K562 (cell line): ENCODE results near the gene BZW2. TPM values are rescaled to one million over a fixed set of nuclear protein-coding genes. Genes with fewer than 3 reads are reported as not detected.

Experiments
- ATAC-seq: fragments of 200-7000 bp; cut with Tn5 transposase; 3 replicates; pipeline ENCODE4 v1.9.1; 2020; ENCODE audit warnings: moderate library complexity
- BruUV-seq: library from RNA; stranded (reverse); fragments of 400-500 nt; replicated peaks from 2 replicates; lab custom pipeline; 2021; lab: Mats Ljungman, UMichigan
- CTCF ChIA-PET: fragments of 300-600 bp; formaldehyde crosslinking; extraction: SDS; loops from one replicate; lab custom pipeline; 2021; ENCODE audit warnings: low intra/inter-chr PET ratio; lab: Yijun Ruan, JAX
- POLR2A ChIA-PET: fragments of 300-600, 350-650 bp; sonication (Branson Sonifier 250); formaldehyde crosslinking; extraction: SDS; loops from one replicate; lab custom pipeline; 2021; ENCODE audit warnings: antibody characterized with exemption, inconsistent platforms; lab: Yijun Ruan, JAX
- DNase-seq, 4 experiments: peaks; one replicate each; pipeline versions ENCODE4 v3.0.0 to v3.0.0-alpha.2; 2011 to 2018; ENCODE audit warnings: low spot score in 3 of 4, mixed read lengths in 3 of 4; ENCODE audit errors: extremely low read depth in 1 of 4
- FAIRE-seq: peaks from 2 replicates; lab custom pipeline; 2011; peaks lifted over from hg19 to GRCh38; lab: Jason Lieb, UNC
- H2AFZ ChIP-seq: 2 replicates; pipeline ENCODE4 v1.6.0; 2011; ENCODE audit warnings: low read depth, low read length, control low read depth, inconsistent platforms
- H3K27ac ChIP-seq: fragments of 200-600 bp; 3 replicates; pipeline ENCODE4 v1.8.0; 2011; ENCODE audit warnings: low read depth, mild to moderate bottlenecking, control low read depth, inconsistent platforms, low read length, moderate library complexity, mixed read lengths; ENCODE audit errors: extremely low read depth
- H3K27me3 ChIP-seq, 2 experiments: fragments of 300-600 bp in 1 of 2; 2 replicates in 1 of 2; 3 replicates in 1 of 2; pipeline versions ENCODE4 v1.6.0 to v1.8.0; 2011; ENCODE audit warnings: inconsistent platforms in 2 of 2, low read length in 2 of 2, mild to moderate bottlenecking in 1 of 2, mixed read lengths in 1 of 2, moderate library complexity in 1 of 2; ENCODE audit not compliant: control insufficient read depth in 2 of 2, insufficient read depth in 2 of 2
- H3K36me3 ChIP-seq: fragments of 300-600 bp; 3 replicates; pipeline ENCODE4 v1.8.0; 2011; ENCODE audit warnings: mild to moderate bottlenecking, low read length, inconsistent platforms; ENCODE audit not compliant: control insufficient read depth, insufficient read depth
- H3K4me1 ChIP-seq, 2 experiments: fragments of 200-600 bp in 1 of 2; replicated peaks in 1 of 2; 2 replicates in 1 of 2; 3 replicates in 1 of 2; pipeline versions ENCODE4 v1.5.1 to v1.8.0; 2011; ENCODE audit warnings: inconsistent platforms in 2 of 2, low read length in 2 of 2, mild to moderate bottlenecking in 1 of 2, mixed read lengths in 1 of 2, moderate library complexity in 1 of 2; ENCODE audit not compliant: control insufficient read depth in 2 of 2, insufficient read depth in 2 of 2
- H3K4me2 ChIP-seq: 2 replicates; pipeline ENCODE4 v1.6.1; 2011; ENCODE audit warnings: low read length, control low read depth, inconsistent platforms, mixed read lengths; ENCODE audit not compliant: insufficient read depth
- H3K4me3 ChIP-seq: fragments of 200-600 bp; sonication (generic), shearing (Covaris generic); 2 replicates; pipeline ENCODE4 v1.5.1; 2016; ENCODE audit warnings: control low read depth, inconsistent platforms
- H3K79me2 ChIP-seq: fragments of 200-600 bp; 3 replicates; pipeline ENCODE4 v1.8.0; 2011; ENCODE audit warnings: low read length, inconsistent platforms; ENCODE audit not compliant: control insufficient read depth, insufficient read depth
- H3K9ac ChIP-seq, 2 experiments: 2 replicates each; pipeline versions ENCODE4 v1.6.0 to v1.6.1; 2011; ENCODE audit warnings: low read depth in 2 of 2, low read length in 2 of 2, control low read depth in 1 of 2, inconsistent platforms in 1 of 2, mild to moderate bottlenecking in 1 of 2, mixed read lengths in 1 of 2; ENCODE audit not compliant: insufficient read depth in 1 of 2
- H3K9me1 ChIP-seq: one replicate; pipeline ENCODE4 v1.6.0; 2011; ENCODE audit warnings: inconsistent platforms, mild to moderate bottlenecking, low read length, moderate library complexity; ENCODE audit not compliant: control insufficient read depth, insufficient read depth
- H3K9me3 ChIP-seq: replicated peaks from 2 replicates; pipeline ENCODE4 v1.5.1; 2011; ENCODE audit warnings: low read depth, low read length, inconsistent platforms; ENCODE audit not compliant: control insufficient read depth, insufficient read depth
- H4K20me1 ChIP-seq: replicated peaks from 2 replicates; pipeline ENCODE4 v1.6.1; 2011; ENCODE audit warnings: low read length, inconsistent platforms, mixed read lengths; ENCODE audit not compliant: control insufficient read depth, insufficient read depth
- ATF7 ChIP-seq: fragments of 450-650 bp; IDR thresholded peaks from 2 replicates; pipeline ENCODE4 v1.7.1; 2014; ENCODE audit warnings: mild to moderate bottlenecking, moderate library complexity
- CXXC5 ChIP-seq: fragments of 250-450 bp; sonication (Bioruptor Pico); IDR thresholded peaks from 2 replicates; pipeline ENCODE4 v1.8.0; 2022; ENCODE audit warnings: inconsistent platforms, mild to moderate bottlenecking, moderate library complexity
- DACH1 ChIP-seq: fragments of 450-650 bp; IDR thresholded peaks from 2 replicates; pipeline ENCODE4 v1.6.1; 2018; ENCODE audit not compliant: partially characterized antibody
- ERF ChIP-seq: fragments of 450-650 bp; formaldehyde crosslinking; IDR thresholded peaks from 2 replicates; pipeline ENCODE4 v1.4.0; 2020; ENCODE audit warnings: mild to moderate bottlenecking, mixed read lengths
- GTF2E2 ChIP-seq: fragments of 200-800 bp; sonication (Bioruptor generic); IDR thresholded peaks from 2 replicates; pipeline ENCODE4 v1.6.1; 2016; ENCODE audit warnings: missing genetic modification characterization, missing compliant biosample characterization
- MAZ ChIP-seq, 2 experiments: fragments of 450-650 bp in 1 of 2; sonication (generic) in 1 of 2; formaldehyde crosslinking; IDR thresholded peaks in 1 of 2; conservative IDR thresholded peaks in 1 of 2; 2 replicates each; pipeline versions ENCODE4 v1.4.0 to v1.5.0; 2020; ENCODE audit warnings: mild to moderate bottlenecking in 1 of 2, missing genetic modification reagents in 1 of 2
- NEUROD1 ChIP-seq: fragments of 150-350 bp; IDR thresholded peaks from 2 replicates; pipeline ENCODE4 v1.6.1; 2014; ENCODE audit warnings: borderline replicate concordance, low read length, low read depth; ENCODE audit not compliant: partially characterized antibody
- NR2C2 ChIP-seq, 2 experiments: fragments of 200-800 bp in 1 of 2; sonication (Bioruptor generic) in 1 of 2; sonication (generic) in 1 of 2; formaldehyde crosslinking in 1 of 2; IDR thresholded peaks; 2 replicates each; pipeline versions ENCODE4 v1.6.1 to v1.8.0; 2016 to 2022; ENCODE audit warnings: mild to moderate bottlenecking in 1 of 2, missing compliant biosample characterization in 1 of 2, missing genetic modification characterization in 1 of 2, missing genetic modification reagents in 1 of 2
- RAD21 ChIP-seq, 2 experiments: fragments of 250-450 bp in 1 of 2; fragments of 450-650 bp in 1 of 2; sonication (Bioruptor Pico) in 1 of 2; formaldehyde crosslinking in 1 of 2; IDR thresholded peaks in 1 of 2; conservative IDR thresholded peaks in 1 of 2; 2 replicates each; pipeline versions ENCODE4 v1.4.0 to v1.8.0; 2020 to 2022; ENCODE audit warnings: mild to moderate bottlenecking in 2 of 2, moderate library complexity in 1 of 2
- SAFB2 ChIP-seq: fragments of 200-400 bp; formaldehyde crosslinking; IDR thresholded peaks from 2 replicates; pipeline ENCODE4 v1.6.1; 2018; ENCODE audit warnings: borderline replicate concordance, low read length, low read depth, moderate library complexity; ENCODE audit not compliant: severe bottlenecking
- SP2 ChIP-seq: IDR thresholded peaks from 2 replicates; pipeline ENCODE4 v1.6.1; 2011; ENCODE audit warnings: mild to moderate bottlenecking, low read depth, low read length, moderate library complexity; ENCODE audit not compliant: poor library complexity, severe bottlenecking; ENCODE audit errors: extremely low read depth
- STAT5B ChIP-seq: fragments of 250-450 bp; sonication (Bioruptor Pico); IDR thresholded peaks from 2 replicates; pipeline ENCODE4 v1.8.0; 2021; ENCODE audit warnings: mild to moderate bottlenecking, inconsistent platforms
- TRIM28 ChIP-seq: fragments of 450-650 bp; IDR thresholded peaks from 2 replicates; pipeline ENCODE4 v1.6.1; 2017
- ZNF696 ChIP-seq: fragments of 250-450 bp; sonication (Bioruptor Pico); conservative IDR thresholded peaks from 2 replicates; pipeline ENCODE4 v1.4.0; 2020; ENCODE audit warnings: mild to moderate bottlenecking, moderate library complexity
- WGBS: fragments of 100-300 bp; shearing (Covaris generic); methylation state at CpG from one replicate; pipeline ENCODE4 v1.1.6; 2016; ENCODE audit warnings: low coverage, mixed read lengths; ENCODE audit not compliant: insufficient coverage; ENCODE audit errors: missing lambda C conversion rate; 5-methylcytosine and 5-hydroxymethylcytosine counted together
- in situ Hi-C: fragments of 300-500 bp; cut with MboI; formaldehyde crosslinking; loops from 4 replicates; pipeline ENCODE4 v1.15.0; 2018; ENCODE audit warnings: inconsistent platforms, mixed read lengths
- intact Hi-C: fragments of 100-400 bp; cut with micrococcal nuclease; formaldehyde crosslinking; loops from 2 replicates; pipeline ENCODE4 v1.14.2; 2022
- polyA plus RNA-seq, 8 experiments: library from polyadenylated mRNA; depleted of rRNA in 4 of 8; stranded (reverse) in 5 of 8; unstranded in 3 of 8; fragments of >200 nt; fragmentation: Nextera tagmentation in 2 of 8; fragmentation: Illumina TruSeq in 1 of 8; extraction: Ambion mirVana in 2 of 8; extraction: Trizol in 1 of 8; gene quantifications; 2 replicates each; pipeline versions ENCODE4 v1.2.1 to v1.2.3, GENCODE V29; 2011 to 2014; ENCODE audit warnings: inconsistent platforms in 1 of 8, missing spikeins in 1 of 8
- total RNA-seq, 7 experiments: library from RNA; depleted of rRNA in 6 of 7; stranded (reverse); fragments of >200 nt in 6 of 7; fragmentation: Illumina TruSeq in 2 of 7; extraction: Trizol in 2 of 7; gene quantifications; 2 replicates each; pipeline versions ENCODE4 v1.2.1 to v1.2.3, GENCODE V29; 2011 to 2021; ENCODE audit warnings: low replicate concordance in 1 of 7
- TF ChIP-seq, protein P1 (sequence below): sonication (generic); formaldehyde crosslinking; IDR thresholded peaks from 2 replicates; pipeline ENCODE4 v1.8.0; 2022; ENCODE audit warnings: missing genetic modification reagents, mild to moderate bottlenecking, borderline replicate concordance
- TF ChIP-seq, protein P2 (sequence below): fragments of 450-650 bp; formaldehyde crosslinking; IDR thresholded peaks from 2 replicates; pipeline ENCODE4 v1.4.0; 2022; ENCODE audit warnings: missing genetic modification characterization

The BZW2 gene
- total and polyA plus RNA-seq, 9 of the 15 experiments (the other 6 are each of a cell fraction or from before 2014, with no cell fraction given), result 140 to 316 (median 173) TPM

DNA sequence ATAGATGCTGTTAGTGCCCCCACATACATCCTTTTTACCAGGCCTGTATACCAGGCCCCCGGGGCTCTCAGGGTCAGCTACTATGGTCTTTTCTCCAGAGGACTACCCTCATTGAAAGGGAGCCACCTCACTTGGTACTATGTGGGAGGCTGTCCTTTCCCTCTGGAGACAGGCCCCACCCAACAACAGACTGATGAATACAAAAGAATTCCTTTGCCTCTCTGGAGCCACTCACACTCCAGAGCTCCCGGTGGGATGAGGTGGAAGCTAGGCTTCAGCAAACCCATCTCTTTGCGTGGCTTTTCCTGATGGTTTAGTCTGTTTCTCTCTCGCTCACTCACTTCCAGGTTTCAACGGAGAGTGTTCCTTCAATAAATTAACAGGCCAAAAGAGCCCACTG, 30.8 kb upstream of the BZW2 start:
- no peaks in the 10 kb centered on the region for H3K27me3 ChIP-seq
- intact Hi-C loops, result no loop called here
- ATAC-seq (no peak), FAIRE-seq (no peak), DNase-seq (no peak)
- H4K20me1 ChIP-seq, result no peaks in the 10 kb centered on the region
- TF ChIP-seq ZNF696 (no peak), MAZ (CRISPR knock-in tag; conservative IDR thresholded peaks at IDR 0.05 in 1 of 2, IDR thresholded peaks at IDR 0.05 in 1 of 2) (no peak), RAD21 (CRISPR knock-in tag; conservative IDR thresholded peaks at IDR 0.05 in 1 of 2, IDR thresholded peaks at IDR 0.05 in 1 of 2) (no peak), ERF (CRISPR knock-in tag) (no peak), SP2 (no peak), ATF7 (no peak), NEUROD1 (no peak), CXXC5 (CRISPR knock-in tag) (no peak), TRIM28 (no peak), GTF2E2 (tag) (no peak), SAFB2 (no peak), NR2C2 (CRISPR knock-in tag; IDR thresholded peaks at IDR 0.05) (no peak), NR2C2 (tag; IDR thresholded peaks at IDR 0.05) (no peak), STAT5B (CRISPR knock-in tag) (no peak), DACH1 (no peak)
- TF ChIP-seq, protein P1, sequence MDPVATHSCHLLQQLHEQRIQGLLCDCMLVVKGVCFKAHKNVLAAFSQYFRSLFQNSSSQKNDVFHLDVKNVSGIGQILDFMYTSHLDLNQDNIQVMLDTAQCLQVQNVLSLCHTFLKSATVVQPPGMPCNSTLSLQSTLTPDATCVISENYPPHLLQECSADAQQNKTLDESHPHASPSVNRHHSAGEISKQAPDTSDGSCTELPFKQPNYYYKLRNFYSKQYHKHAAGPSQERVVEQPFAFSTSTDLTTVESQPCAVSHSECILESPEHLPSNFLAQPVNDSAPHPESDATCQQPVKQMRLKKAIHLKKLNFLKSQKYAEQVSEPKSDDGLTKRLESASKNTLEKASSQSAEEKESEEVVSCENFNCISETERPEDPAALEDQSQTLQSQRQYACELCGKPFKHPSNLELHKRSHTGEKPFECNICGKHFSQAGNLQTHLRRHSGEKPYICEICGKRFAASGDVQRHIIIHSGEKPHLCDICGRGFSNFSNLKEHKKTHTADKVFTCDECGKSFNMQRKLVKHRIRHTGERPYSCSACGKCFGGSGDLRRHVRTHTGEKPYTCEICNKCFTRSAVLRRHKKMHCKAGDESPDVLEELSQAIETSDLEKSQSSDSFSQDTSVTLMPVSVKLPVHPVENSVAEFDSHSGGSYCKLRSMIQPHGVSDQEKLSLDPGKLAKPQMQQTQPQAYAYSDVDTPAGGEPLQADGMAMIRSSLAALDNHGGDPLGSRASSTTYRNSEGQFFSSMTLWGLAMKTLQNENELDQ (CRISPR knock-in tag), result no peak
- TF ChIP-seq, protein P2, sequence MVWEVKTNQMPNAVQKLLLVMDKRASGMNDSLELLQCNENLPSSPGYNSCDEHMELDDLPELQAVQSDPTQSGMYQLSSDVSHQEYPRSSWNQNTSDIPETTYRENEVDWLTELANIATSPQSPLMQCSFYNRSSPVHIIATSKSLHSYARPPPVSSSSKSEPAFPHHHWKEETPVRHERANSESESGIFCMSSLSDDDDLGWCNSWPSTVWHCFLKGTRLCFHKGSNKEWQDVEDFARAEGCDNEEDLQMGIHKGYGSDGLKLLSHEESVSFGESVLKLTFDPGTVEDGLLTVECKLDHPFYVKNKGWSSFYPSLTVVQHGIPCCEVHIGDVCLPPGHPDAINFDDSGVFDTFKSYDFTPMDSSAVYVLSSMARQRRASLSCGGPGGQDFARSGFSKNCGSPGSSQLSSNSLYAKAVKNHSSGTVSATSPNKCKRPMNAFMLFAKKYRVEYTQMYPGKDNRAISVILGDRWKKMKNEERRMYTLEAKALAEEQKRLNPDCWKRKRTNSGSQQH (CRISPR knock-in tag), result no peak
- no peak overlapping the region for H3K9ac ChIP-seq
- POLR2A ChIA-PET, result interaction anchor here (0.6 to 0.8 kb wide), 2 partner anchors 12 to 139 kb away, joined by 3 read pairs; no protein-coding TSS in a partner anchor
- H3K4me2 ChIP-seq, result no peak overlapping the region
- no TSS peak for BruUV-seq
- H3K79me2 ChIP-seq, result no peaks in the 10 kb centered on the region
- H3K9me3 ChIP-seq, result no peaks in the 10 kb centered on the region
- CTCF ChIA-PET, result no interaction called here
- H3K27ac ChIP-seq, result no peak overlapping the region
- in situ Hi-C loops, result no loop called here
- H3K9me1 ChIP-seq, result no peaks in the 10 kb centered on the region
- H3K4me1 ChIP-seq, result peaks cover 0 to 4% of the 10 kb centered on the region in 2 experiments; a peak in 1 of 5 replicates
- peaks cover 80% of the 10 kb centered on the region for H3K36me3 ChIP-seq
- H2AFZ ChIP-seq, result no peak overlapping the region
- WGBS, result 96% methylated on average over 5 of the region's 5 CpGs
- H3K4me3 ChIP-seq, result no peak overlapping the region
